HG03354 (cell line): ENCODE data around the gene SCMH1.
"Not testable (repeated sequence)": the region's sequence is repeated elsewhere in the genome, so short reads cannot be mapped to it uniquely, and the experiment has no call there.

Experiments
- ATAC-seq: cut with Tn5 transposase; IDR thresholded peaks from one replicate; pipeline ENCODE4 v1.9.1; 2021; ENCODE audit warnings: mild to moderate bottlenecking; ENCODE audit not compliant: unreplicated experiment, poor library complexity, severe bottlenecking

The SCMH1 gene

GRCh38 chr1:41160498-41161110 is 81.5 kb downstream of the SCMH1 start:
- no peak for ATAC-seq

GRCh38 chr1:41158966-41159365 is 83.1 kb downstream of the SCMH1 start:
- no peak for ATAC-seq

GRCh38 chr1:41158147-41158875 is 83.8 kb downstream of the SCMH1 start:
- ATAC-seq, result no peak

GRCh38 chr1:41155105-41155504 is 87.0 kb downstream of the SCMH1 start:
- no peak for ATAC-seq

- no peak for ATAC-seq
Observed at GRCh38 chr1:41153750-41154274, 88.3 kb downstream of the SCMH1 start.

GRCh38 chr1:41152622-41153044 is 89.5 kb downstream of the SCMH1 start:
- no peak for ATAC-seq

- no peak for ATAC-seq
Observed at GRCh38 chr1:41151846-41152245, 90.3 kb downstream of the SCMH1 start.

- no peak for ATAC-seq
Observed at GRCh38 chr1:41149570-41149969, 92.5 kb downstream of the SCMH1 start.

GRCh38 chr1:41144285-41144684 is 97.8 kb downstream of the SCMH1 start:
- ATAC-seq, result no peak

- no peak for ATAC-seq
Observed at GRCh38 chr1:41138549-41138948, 103.6 kb downstream of the SCMH1 start.

- no peak for ATAC-seq
Observed at GRCh38 chr1:41135196-41135947, 106.7 kb downstream of the SCMH1 start.

GRCh38 chr1:41134325-41134724 is 107.8 kb downstream of the SCMH1 start:
- ATAC-seq, result not testable (repeated sequence)

- ATAC-seq, result no peak
Observed at GRCh38 chr1:41122851-41123518, 119.1 kb downstream of the SCMH1 start.

- ATAC-seq, result no peak
Observed at GRCh38 chr1:41122148-41122547, 120.0 kb downstream of the SCMH1 start.

- ATAC-seq, result no peak
Observed at GRCh38 chr1:41118645-41119044, 123.5 kb downstream of the SCMH1 start.

GRCh38 chr1:41117241-41117640 is 124.9 kb downstream of the SCMH1 start:
- not testable (repeated sequence) for ATAC-seq

- ATAC-seq, result no peak
Observed at GRCh38 chr1:41110736-41111135, 131.4 kb downstream of the SCMH1 start.

- no peak for ATAC-seq
Observed at GRCh38 chr1:41110286-41110685, 131.8 kb downstream of the SCMH1 start.

- ATAC-seq, result no peak
Observed at GRCh38 chr1:41109310-41110197, 132.6 kb downstream of the SCMH1 start.
